NCI-H2029 (cell line): ENCODE results near the gene BEST3.
"Not testable (repeated sequence)": the region's sequence is repeated elsewhere in the genome, so short reads cannot be mapped to it uniquely, and the experiment has no call there.

Experiments
- DNase-seq: peaks from one replicate; lab custom pipeline; 2025; lab: John Stamatoyannopoulos, UW

BEST3 gene

GRCh38 chr12:69648476-69648875 is 50.6 kb downstream of the BEST3 start:
- DNase-seq: no peak

GRCh38 chr12:69647178-69647577 is 51.9 kb downstream of the BEST3 start:
- DNase-seq: no peak

GRCh38 chr12:69645031-69645430 is 54.1 kb downstream of the BEST3 start:
- DNase-seq: no peak

- no peak for DNase-seq
These were observed 54.6 kb downstream of the BEST3 start for GRCh38 chr12:69644511-69644910.

- no peak for DNase-seq
These were observed 56.6 kb downstream of the BEST3 start for GRCh38 chr12:69642531-69642930.

GRCh38 chr12:69641546-69641945 is 57.6 kb downstream of the BEST3 start:
- DNase-seq: no peak

- DNase-seq: peak; percentile 45
These were observed 59.6 kb downstream of the BEST3 start for GRCh38 chr12:69639400-69640016.

GRCh38 chr12:69633061-69633460 is 66.0 kb downstream of the BEST3 start:
- DNase-seq: no peak

- no peak for DNase-seq
These were observed 68.9 kb downstream of the BEST3 start for GRCh38 chr12:69630191-69630590.

- no peak for DNase-seq
These were observed 71.6 kb downstream of the BEST3 start for GRCh38 chr12:69627501-69627900.

- DNase-seq: peak; percentile 43
These were observed 75.1 kb downstream of the BEST3 start for GRCh38 chr12:69623970-69624369.

- DNase-seq: no peak
These were observed 77.6 kb downstream of the BEST3 start for GRCh38 chr12:69621551-69621950.

GRCh38 chr12:69620921-69621320 is 78.2 kb downstream of the BEST3 start:
- DNase-seq: no peak

GRCh38 chr12:69620077-69620476 is 79.0 kb downstream of the BEST3 start:
- no peak for DNase-seq

GRCh38 chr12:69619050-69619449 is 80.1 kb downstream of the BEST3 start:
- DNase-seq: no peak

GRCh38 chr12:69616025-69616424 is 83.1 kb downstream of the BEST3 start:
- DNase-seq: no peak

- DNase-seq: no peak
These were observed 85.8 kb downstream of the BEST3 start for GRCh38 chr12:69613351-69613750.

GRCh38 chr12:69610729-69611128 is 88.4 kb downstream of the BEST3 start, which contains the start of gene LRRC10:
TSS of gene LRRC10 (minus strand) at chr12:69610907. CDS start at chr12:69610838, 69 bp downstream.
- DNase-seq: no peak

- no peak for DNase-seq
These were observed 89.0 kb downstream of the BEST3 start for GRCh38 chr12:69610126-69610525.

- DNase-seq: no peak
These were observed 91.0 kb downstream of the BEST3 start for GRCh38 chr12:69608114-69608513.

GRCh38 chr12:69604275-69604674 is 94.8 kb downstream of the BEST3 start:
- not testable (repeated sequence) for DNase-seq
